ENCODE measurements around the gene PTPN2.

- TF ChIP-seq CTCF (IDR thresholded peaks at IDR 0.05) = no peak
- no peak for TF ChIP-seq POLR2A (IDR thresholded peaks at IDR 0.05)
Measured at GRCh38 chr18:12861637-12862036, 22.4 kb downstream of the PTPN2 start.

Data from right lobe of liver (tissue), 4 donors.